NCI-H2171 treated with DMSO at 0.1 percent for 48 hours (cell line): ENCODE data around the gene PUSL1.

Experiments
- DNase-seq: peaks from one replicate; lab custom pipeline; 2025; lab: John Stamatoyannopoulos, UW

Gene PUSL1

GRCh38 chr1:1295154-1295923 is 13.1 kb upstream of the PUSL1 start:
- no peak for DNase-seq

DNA sequence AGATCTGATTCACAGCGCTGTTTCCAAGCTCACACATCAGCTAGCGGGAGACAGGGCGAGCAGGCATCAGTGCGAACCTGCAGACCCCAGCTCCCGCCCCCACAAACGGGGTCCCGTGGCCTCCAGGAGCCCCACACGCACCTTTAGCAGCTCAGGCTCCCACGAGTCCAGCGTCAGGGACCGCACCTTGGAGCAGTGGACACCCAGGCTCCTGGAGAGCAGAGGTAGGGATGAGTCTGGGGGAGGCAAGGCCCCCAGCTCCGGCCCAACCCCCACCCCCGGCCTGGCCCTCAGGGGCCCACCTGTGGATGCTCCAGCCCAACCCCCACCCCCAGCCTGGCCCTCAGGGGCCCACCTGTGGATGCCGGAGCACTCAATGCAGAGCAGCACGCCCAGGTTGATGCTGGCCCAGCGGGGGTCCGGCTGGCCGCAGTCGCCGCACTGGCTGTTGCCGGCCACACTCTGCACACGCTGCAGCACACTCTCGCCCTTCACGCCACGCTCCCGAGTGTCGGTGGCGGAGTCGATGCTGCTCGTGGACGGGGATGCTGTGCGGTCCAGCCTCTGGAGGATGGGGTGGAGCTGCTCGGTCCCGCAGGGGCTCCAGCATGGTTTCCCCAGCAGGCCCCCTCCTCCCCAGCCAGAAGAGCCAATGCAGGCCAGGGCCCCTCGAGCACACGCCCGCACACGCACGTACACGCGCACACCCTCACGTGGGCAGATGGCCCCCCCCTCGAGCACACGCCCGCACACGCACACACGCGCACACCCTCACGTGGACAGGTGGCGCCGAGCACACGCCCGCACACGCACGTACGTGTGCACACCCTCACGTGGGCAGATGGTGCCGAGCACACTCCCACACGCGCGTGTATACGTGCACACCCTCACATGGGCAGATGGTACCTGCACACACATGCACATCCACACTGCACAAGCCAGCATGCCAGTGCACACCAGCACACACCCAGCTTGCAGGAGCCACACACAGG is 12.0 kb upstream of the PUSL1 start:
- no peak for DNase-seq

DNA sequence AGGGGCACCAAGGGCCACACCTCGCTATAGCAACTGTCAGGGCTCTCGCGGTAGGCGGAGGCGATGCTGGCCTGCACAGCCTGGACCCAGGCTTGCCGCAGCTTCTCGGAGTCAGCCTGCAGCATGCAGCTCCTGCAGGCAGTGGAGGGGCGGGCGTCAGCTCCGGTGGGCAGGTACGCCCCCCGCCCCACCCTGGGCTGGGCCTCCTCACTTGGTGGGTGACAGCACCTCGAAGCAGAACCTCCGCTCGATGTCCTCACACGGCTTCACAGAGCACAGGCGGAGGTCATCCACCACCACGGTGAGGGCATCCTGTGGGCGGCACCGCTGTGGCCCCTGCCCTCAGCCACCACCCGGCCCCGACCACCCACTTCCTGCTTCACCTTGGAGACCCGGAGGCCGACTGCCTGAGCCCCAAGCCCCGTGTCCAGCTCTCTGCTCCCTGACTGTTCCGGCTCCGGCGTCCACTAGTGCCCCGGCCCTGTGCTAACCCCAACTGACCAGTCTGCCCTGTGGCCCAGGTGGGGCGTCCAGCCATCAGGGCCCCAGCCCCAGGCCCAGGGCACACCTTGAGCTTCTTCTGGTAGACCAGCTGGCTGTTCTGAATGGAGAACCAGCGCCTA is 10.5 kb upstream of the PUSL1 start:
- DNase-seq, result no peak

DNA sequence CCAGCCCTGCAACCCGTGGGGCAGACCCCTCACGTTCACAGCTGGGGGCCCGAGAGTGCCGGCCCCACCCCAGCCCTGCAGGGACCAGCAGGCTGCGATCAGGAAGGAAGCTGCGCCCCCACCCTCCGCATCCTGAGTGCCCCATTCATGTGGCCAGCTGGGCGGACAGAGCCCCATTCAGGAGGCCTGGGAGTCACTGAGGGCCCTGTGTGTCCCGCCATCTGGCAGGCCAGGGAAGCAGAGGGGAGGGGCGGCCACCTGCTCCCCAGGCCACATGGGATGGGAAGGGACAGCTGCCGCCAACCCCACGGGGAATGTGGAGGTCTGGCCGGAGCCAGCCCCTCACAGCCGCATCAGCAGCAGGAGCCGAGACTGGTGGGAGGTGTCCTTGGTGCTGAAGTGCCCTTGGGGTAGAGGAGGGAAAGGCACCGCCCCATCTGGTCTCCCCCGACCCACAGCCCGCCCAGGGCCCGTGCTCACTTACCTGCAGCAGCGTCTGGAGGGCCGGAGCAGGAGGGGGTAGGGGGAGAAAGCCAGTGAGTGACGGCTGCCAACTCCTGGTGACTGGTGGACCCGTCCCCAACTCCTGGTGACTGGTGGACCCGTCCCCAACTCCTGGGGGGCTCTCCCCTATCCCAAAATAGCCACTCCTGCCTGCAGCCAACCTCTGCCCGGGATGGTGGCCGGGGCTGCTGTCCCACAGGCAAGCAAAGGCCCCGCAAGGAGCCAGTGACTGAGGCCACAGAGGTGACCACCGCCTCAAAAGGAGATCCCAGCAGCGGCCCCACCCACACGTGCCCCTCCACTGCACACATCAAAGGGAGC is 9.3 kb upstream of the PUSL1 start:
- DNase-seq, result peak; percentile 83

GRCh38 chr1:1299686-1300351 is 8.6 kb upstream of the PUSL1 start:
- DNase-seq, result peak; percentile 49

- DNase-seq, result no peak
Measured at GRCh38 chr1:1300352-1300739, 8.1 kb upstream of the PUSL1 start.

GRCh38 chr1:1302006-1302430 is 6.4 kb upstream of the PUSL1 start:
- DNase-seq, result no peak

- DNase-seq, result peak; percentile 46
Measured at GRCh38 chr1:1302951-1303509, 5.4 kb upstream of the PUSL1 start.

DNA sequence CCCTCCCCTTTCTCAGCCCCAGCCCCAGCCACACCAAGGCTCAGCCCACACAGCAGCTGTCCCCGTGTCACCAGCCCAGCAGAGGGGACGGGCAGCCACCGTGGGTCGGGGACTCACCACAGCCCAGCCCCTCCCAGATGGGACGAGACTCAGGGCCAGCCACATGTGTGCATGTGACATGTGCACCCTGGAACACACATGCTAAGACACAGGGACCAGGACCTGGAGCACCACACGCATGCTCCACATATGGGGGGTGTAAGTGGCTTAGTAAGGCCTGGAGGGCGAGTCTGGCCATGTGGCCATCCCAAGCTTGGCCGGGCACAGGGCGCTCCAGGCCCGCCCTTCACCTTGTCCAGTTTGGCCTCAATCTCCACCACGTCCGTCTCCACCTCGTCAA is 4.7 kb upstream of the PUSL1 start:
- no peak for DNase-seq

- DNase-seq, result peak; percentile 96
Measured at GRCh38 chr1:1304331-1305299, 3.8 kb upstream of the PUSL1 start.

DNA sequence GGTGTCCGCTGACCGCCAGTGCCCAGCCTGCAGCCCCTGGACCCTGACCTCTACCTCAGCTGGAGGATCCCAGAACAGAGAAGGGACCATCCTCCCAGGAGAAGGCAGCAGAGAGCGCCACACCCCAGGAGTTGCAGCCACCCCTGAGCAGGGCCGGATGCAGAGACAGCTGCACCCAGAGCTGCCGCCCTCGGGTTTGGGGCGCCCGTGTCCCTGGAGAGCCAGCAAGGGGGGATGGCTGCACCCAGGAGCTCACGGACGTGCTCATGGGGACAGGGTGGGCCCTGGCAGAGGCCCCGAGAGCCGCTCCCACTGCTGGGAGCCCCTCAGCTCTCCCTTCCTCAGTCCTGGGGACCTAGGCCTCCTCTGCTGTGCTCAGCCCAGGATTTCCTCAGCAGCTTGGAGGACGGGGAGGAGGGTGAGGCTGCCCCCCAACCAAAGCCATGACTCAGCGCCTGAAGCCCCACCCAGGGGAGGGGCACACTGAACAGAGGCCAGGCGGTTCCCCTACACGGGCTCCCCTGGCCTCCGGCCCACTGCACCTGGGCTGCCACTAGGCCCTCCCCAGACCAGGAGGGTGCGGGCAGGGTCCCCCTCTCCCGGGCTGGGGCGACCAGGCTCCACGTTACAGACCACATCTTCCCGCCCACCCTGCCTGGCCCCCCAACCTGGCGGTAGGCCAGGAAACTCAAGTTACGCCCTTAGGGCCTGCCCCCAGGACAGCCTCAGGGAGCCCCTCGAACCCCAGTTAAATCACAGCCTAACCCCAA is 2.9 kb upstream of the PUSL1 start:
- peak; percentile 85 for DNase-seq

GRCh38 chr1:1306070-1306660 is 2.2 kb upstream of the PUSL1 start:
- DNase-seq, result peak; percentile 61

DNA sequence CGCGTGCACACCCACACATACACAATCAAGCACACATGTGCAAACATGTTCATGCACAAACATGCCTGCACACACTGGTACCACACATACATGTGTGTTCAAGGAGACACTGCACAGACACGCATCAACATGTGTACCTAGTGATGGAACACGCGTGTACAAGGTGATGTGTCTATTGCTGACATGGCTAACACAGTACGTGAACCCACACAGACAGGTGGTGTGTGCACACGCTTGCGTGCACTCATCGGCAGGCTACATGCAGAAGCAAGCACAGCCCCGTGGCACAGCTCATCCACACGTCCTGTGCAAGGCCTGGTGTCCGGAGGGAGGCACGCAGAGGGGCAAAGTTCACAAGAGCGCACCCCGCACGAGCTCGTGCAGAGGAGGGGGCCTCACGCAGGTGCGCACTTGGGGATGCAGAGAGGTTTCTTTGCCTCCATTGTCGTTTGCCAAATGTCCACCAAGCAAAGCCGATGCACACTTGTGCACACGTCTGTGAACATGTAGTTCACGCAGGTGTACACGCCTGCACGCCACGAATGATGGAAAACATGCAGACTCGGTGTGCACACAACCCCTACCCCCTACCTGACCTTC is 1.6 kb upstream of the PUSL1 start:
- peak; percentile 54 for DNase-seq

DNA sequence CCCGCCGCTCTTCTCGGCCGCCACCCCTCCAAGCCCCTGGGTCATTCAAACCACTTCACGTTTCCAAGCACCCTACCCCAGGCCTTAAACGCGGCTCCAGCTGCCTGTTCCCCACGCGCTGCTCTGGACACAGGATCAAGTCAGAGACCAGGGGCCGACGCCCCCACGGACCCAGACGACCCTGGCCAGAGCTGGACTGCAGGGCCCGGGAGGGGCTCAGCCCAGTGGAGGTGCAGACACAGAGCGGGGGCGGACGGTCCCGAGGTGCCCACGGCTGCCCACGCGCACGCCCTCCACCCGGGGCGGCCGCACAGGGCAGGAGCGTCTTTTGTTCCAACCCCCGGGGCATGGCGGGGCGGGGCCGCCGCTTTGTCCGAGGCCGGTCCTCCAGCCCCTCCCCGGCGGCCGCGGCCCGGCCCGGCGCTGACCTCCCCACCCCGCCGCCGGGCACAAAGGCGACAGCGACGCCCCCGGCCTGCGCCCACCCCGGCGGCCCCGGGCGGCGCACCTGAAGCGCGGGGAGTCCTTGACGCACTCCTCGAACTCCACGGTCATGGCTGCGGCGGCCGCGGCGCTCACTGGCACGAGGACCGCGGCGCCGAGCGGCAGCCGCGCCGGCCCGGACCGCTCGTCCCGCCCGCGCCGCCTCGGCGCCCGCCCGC is 1.0 kb upstream of the PUSL1 start:
- no peak for DNase-seq

GRCh38 chr1:1308756-1309250 is 406 bp downstream of the PUSL1 start:
- DNase-seq, result no peak

DNA sequence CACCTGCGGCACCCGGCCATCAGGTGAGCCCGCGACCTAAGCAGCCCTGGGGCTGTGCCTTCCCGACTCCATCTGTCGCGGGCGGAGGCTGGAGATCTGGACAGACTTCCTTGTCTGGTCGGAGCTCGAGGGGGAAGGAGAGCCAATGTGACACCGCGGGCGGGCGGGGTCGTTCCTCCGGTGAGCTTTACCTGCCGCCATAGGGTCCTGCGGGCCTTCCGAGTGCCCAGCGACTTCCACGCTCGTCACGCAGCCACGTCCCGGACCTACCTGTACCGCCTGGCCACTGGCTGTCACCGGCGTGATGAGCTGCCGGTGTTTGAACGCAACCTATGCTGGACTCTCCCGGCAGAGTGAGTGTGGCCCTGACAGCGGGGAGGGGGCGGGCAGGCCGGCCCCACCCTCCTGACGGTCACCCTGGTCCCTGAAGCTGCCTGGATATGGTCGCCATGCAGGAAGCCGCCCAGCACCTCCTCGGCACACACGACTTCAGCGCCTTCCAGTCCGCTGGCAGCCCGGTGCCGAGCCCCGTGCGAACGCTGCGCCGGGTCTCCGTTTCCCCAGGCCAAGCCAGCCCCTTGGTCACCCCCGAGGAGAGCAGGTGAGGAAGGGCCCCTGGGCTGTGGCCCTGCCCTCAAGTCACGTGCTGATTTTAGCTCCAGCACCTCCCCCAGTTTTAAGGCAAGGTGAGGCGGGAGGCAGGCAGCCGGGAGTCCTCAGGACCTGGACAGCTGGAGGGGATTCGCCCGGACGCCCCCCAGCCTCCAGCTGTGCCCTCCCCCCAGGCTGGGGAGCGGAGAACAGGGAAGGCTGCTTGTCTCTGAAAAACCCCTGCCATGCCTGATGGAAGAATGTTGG is 1.1 kb downstream of the PUSL1 start:
- peak; percentile 22 for DNase-seq

- DNase-seq, result no peak
Measured at GRCh38 chr1:1310109-1310385, 1.6 kb downstream of the PUSL1 start.
